ENCODE results near the gene OXTR.

- TF ChIP-seq TAF1 (IDR thresholded peaks at IDR 0.05; ENCODE audit: low read depth) (no peak), POLR2AphosphoS5 (IDR thresholded peaks at IDR 0.05) (no peak), CTCF (IDR thresholded peaks at IDR 0.05; ENCODE audit: poor library complexity, severe bottlenecking) (no peak)
These were observed 3.9 kb downstream of the OXTR start for GRCh38 chr3:8765528-8765927.
